HepG2 (cell line): Measurements from ENCODE around the gene IGF2BP3. TPM values are rescaled to one million over a fixed set of nuclear protein-coding genes. Genes with fewer than 3 reads are reported as not detected.

Experiments
- AGO1 ChIP-seq: fragments of 200-400 bp; formaldehyde crosslinking; IDR thresholded peaks from 2 replicates; pipeline ENCODE4 v1.6.1; 2017; ENCODE audit warnings: mild to moderate bottlenecking, low read depth, low read length, moderate library complexity; ENCODE audit not compliant: poor library complexity, severe bottlenecking
- ASH2L ChIP-seq: fragments of 300-600, 200-600 bp; sonication (generic); IDR thresholded peaks from 2 replicates; pipeline ENCODE4 v1.7.0; 2017; ENCODE audit warnings: low read depth, mild to moderate bottlenecking, moderate library complexity, mixed read lengths, low read length; ENCODE audit not compliant: insufficient read length
- CBX5 ChIP-seq: sonication (generic); formaldehyde crosslinking; IDR thresholded peaks from 2 replicates; pipeline ENCODE4 v1.4.0; 2020; ENCODE audit warnings: missing genetic modification reagents, borderline replicate concordance
- CEBPG ChIP-seq: IDR thresholded peaks from 2 replicates; pipeline ENCODE4 v1.6.1; 2016
- FOXA3 ChIP-seq: IDR thresholded peaks from 2 replicates; pipeline ENCODE4 v1.6.1; 2016; ENCODE audit warnings: missing genetic modification reagents, missing compliant biosample characterization
- MTF1 ChIP-seq: sonication (generic); formaldehyde crosslinking; IDR thresholded peaks from 2 replicates; pipeline ENCODE4 v1.5.0; 2020; ENCODE audit warnings: missing genetic modification reagents
- PHB2 ChIP-seq: fragments of 450-650 bp; IDR thresholded peaks from 2 replicates; pipeline ENCODE4 v1.6.1; 2018; ENCODE audit not compliant: partially characterized antibody
- POLR2G ChIP-seq: fragments of 200-400 bp; formaldehyde crosslinking; IDR thresholded peaks from 2 replicates; pipeline ENCODE4 v1.6.1; 2018; ENCODE audit warnings: mild to moderate bottlenecking, low read depth, low read length, moderate library complexity
- SATB2 ChIP-seq: sonication (generic); formaldehyde crosslinking; IDR thresholded peaks from 2 replicates; pipeline ENCODE4 v1.5.0; 2020; ENCODE audit warnings: missing genetic modification reagents
- ZFP90 ChIP-seq: sonication (generic); formaldehyde crosslinking; IDR thresholded peaks from 2 replicates; pipeline ENCODE4 v1.8.0; 2022; ENCODE audit warnings: missing genetic modification reagents, mild to moderate bottlenecking, inconsistent platforms, borderline replicate concordance
- ZKSCAN5 ChIP-seq: sonication (generic); formaldehyde crosslinking; IDR thresholded peaks from 2 replicates; pipeline ENCODE4 v1.5.1; 2020; ENCODE audit warnings: mild to moderate bottlenecking, missing genetic modification reagents
- ZNF326 ChIP-seq: sonication (generic); formaldehyde crosslinking; IDR thresholded peaks from 2 replicates; pipeline ENCODE4 v1.4.0; 2020; ENCODE audit warnings: missing genetic modification reagents, borderline replicate concordance
- ZNF891 ChIP-seq: sonication (generic); formaldehyde crosslinking; IDR thresholded peaks from 2 replicates; pipeline ENCODE4 v1.5.0; 2020; ENCODE audit warnings: mild to moderate bottlenecking, missing genetic modification reagents
- polyA plus RNA-seq, 8 experiments: library from polyadenylated mRNA; depleted of rRNA in 3 of 8; stranded (reverse) in 7 of 8; unstranded in 1 of 8; fragments of >200 nt; fragmentation: Illumina TruSeq in 4 of 8; extraction: Trizol in 4 of 8; gene quantifications; 2 replicates each; pipeline versions ENCODE4 v1.2.1 to v1.2.3, GENCODE V29; 2011 to 2016; ENCODE audit warnings: low read depth in 4 of 8, missing spikeins in 1 of 8, mixed read lengths in 1 of 8; ENCODE audit not compliant: insufficient read depth in 1 of 8
- total RNA-seq, 5 experiments: library from RNA; depleted of rRNA; stranded (reverse); fragments of >200 nt; fragmentation: Illumina TruSeq; extraction: Trizol; gene quantifications; 2 replicates each; pipeline ENCODE4 v1.2.3, GENCODE V29; 2016; ENCODE audit warnings: low read depth in 1 of 5
- TF ChIP-seq, protein P1 (sequence below): sonication (generic); formaldehyde crosslinking; IDR thresholded peaks from 2 replicates; pipeline ENCODE4 v1.4.0; 2020; ENCODE audit warnings: missing genetic modification reagents, mild to moderate bottlenecking, borderline replicate concordance
- TF ChIP-seq, protein P2 (sequence below): sonication (generic); formaldehyde crosslinking; IDR thresholded peaks from 2 replicates; pipeline ENCODE4 v1.5.0; 2020; ENCODE audit warnings: mild to moderate bottlenecking, missing genetic modification reagents
- TF ChIP-seq, protein P3 (sequence below): sonication (generic); formaldehyde crosslinking; IDR thresholded peaks from 2 replicates; pipeline ENCODE4 v1.4.0; 2020; ENCODE audit warnings: missing genetic modification reagents
- TF ChIP-seq, protein P4 (sequence below): IDR thresholded peaks from 2 replicates; pipeline ENCODE4 v1.6.1; 2016; ENCODE audit warnings: missing compliant biosample characterization, missing genetic modification reagents, borderline replicate concordance
- TF ChIP-seq, protein P5 (sequence below): sonication (generic); formaldehyde crosslinking; IDR thresholded peaks from 2 replicates; pipeline ENCODE4 v1.5.0; 2020; ENCODE audit warnings: missing genetic modification reagents
- TF ChIP-seq, protein P6 (sequence below): sonication (generic); formaldehyde crosslinking; IDR thresholded peaks from 2 replicates; pipeline ENCODE4 v1.4.0; 2020; ENCODE audit warnings: low read depth, missing genetic modification reagents

The IGF2BP3 gene
- total and polyA plus RNA-seq, 2 of the 13 experiments (the other 11 are each of a cell fraction or from before 2014, with no cell fraction given): 37.7 to 39.5 TPM

DNA sequence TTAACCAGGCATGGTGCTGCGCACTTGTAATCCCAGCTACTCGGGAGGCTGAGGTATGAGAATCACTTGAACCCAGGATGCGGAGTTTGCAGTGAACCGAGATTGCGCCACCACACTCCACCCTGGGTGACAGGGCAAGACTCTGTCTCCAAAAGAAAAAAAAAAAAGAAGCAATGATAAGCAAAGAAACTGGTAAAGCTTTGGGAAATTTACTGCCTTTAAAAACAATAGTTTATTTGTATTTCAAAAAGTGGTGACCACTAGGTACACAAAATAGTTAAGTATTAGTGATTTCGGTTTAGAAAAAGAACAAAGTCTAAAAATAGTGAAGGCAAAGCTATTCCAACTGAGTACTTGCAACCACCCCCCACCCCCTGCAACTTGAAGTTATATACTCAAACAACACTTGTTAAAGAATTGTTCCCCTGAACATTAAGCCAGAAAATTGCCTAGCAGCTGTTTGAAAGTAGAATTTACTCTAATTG is 133.4 kb downstream of the IGF2BP3 start (continued):
- TF ChIP-seq, protein P1, sequence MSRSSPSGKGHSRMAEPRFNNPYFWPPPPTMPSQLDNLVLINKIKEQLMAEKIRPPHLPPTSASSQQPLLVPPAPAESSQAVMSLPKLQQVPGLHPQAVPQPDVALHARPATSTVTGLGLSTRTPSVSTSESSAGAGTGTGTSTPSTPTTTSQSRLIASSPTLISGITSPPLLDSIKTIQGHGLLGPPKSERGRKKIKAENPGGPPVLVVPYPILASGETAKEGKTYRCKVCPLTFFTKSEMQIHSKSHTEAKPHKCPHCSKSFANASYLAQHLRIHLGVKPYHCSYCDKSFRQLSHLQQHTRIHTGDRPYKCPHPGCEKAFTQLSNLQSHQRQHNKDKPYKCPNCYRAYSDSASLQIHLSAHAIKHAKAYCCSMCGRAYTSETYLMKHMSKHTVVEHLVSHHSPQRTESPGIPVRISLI: peak; percentile 94
- TF ChIP-seq MTF1 (CRISPR knock-in tag) (no peak), SATB2 (CRISPR knock-in tag) (no peak), AGO1 (no peak), ZNF891 (CRISPR knock-in tag) (no peak), CBX5 (CRISPR knock-in tag) (peak; percentile 32; the same call in 1 of the 2 replicates), ASH2L (peak; percentile 70), FOXA3 (peak; percentile 72), ZNF326 (CRISPR knock-in tag) (no peak), ZKSCAN5 (CRISPR knock-in tag) (no peak), PHB2 (no peak), CEBPG (peak; percentile 91), ZFP90 (CRISPR knock-in tag) (no peak), POLR2G (no peak)
- TF ChIP-seq, protein P2, sequence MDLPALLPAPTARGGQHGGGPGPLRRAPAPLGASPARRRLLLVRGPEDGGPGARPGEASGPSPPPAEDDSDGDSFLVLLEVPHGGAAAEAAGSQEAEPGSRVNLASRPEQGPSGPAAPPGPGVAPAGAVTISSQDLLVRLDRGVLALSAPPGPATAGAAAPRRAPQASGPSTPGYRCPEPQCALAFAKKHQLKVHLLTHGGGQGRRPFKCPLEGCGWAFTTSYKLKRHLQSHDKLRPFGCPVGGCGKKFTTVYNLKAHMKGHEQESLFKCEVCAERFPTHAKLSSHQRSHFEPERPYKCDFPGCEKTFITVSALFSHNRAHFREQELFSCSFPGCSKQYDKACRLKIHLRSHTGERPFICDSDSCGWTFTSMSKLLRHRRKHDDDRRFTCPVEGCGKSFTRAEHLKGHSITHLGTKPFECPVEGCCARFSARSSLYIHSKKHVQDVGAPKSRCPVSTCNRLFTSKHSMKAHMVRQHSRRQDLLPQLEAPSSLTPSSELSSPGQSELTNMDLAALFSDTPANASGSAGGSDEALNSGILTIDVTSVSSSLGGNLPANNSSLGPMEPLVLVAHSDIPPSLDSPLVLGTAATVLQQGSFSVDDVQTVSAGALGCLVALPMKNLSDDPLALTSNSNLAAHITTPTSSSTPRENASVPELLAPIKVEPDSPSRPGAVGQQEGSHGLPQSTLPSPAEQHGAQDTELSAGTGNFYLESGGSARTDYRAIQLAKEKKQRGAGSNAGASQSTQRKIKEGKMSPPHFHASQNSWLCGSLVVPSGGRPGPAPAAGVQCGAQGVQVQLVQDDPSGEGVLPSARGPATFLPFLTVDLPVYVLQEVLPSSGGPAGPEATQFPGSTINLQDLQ (CRISPR knock-in tag): no peak
- TF ChIP-seq, protein P3, sequence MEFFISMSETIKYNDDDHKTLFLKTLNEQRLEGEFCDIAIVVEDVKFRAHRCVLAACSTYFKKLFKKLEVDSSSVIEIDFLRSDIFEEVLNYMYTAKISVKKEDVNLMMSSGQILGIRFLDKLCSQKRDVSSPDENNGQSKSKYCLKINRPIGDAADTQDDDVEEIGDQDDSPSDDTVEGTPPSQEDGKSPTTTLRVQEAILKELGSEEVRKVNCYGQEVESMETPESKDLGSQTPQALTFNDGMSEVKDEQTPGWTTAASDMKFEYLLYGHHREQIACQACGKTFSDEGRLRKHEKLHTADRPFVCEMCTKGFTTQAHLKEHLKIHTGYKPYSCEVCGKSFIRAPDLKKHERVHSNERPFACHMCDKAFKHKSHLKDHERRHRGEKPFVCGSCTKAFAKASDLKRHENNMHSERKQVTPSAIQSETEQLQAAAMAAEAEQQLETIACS (CRISPR knock-in tag): no peak
- TF ChIP-seq, protein P4, sequence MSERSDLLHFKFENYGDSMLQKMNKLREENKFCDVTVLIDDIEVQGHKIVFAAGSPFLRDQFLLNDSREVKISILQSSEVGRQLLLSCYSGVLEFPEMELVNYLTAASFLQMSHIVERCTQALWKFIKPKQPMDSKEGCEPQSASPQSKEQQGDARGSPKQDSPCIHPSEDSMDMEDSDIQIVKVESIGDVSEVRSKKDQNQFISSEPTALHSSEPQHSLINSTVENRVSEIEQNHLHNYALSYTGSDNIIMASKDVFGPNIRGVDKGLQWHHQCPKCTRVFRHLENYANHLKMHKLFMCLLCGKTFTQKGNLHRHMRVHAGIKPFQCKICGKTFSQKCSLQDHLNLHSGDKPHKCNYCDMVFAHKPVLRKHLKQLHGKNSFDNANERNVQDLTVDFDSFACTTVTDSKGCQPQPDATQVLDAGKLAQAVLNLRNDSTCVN (CRISPR knock-in tag): no peak
- TF ChIP-seq, protein P5, sequence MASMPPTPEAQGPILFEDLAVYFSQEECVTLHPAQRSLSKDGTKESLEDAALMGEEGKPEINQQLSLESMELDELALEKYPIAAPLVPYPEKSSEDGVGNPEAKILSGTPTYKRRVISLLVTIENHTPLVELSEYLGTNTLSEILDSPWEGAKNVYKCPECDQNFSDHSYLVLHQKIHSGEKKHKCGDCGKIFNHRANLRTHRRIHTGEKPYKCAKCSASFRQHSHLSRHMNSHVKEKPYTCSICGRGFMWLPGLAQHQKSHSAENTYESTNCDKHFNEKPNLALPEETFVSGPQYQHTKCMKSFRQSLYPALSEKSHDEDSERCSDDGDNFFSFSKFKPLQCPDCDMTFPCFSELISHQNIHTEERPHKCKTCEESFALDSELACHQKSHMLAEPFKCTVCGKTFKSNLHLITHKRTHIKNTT: no peak
- TF ChIP-seq, protein P6, sequence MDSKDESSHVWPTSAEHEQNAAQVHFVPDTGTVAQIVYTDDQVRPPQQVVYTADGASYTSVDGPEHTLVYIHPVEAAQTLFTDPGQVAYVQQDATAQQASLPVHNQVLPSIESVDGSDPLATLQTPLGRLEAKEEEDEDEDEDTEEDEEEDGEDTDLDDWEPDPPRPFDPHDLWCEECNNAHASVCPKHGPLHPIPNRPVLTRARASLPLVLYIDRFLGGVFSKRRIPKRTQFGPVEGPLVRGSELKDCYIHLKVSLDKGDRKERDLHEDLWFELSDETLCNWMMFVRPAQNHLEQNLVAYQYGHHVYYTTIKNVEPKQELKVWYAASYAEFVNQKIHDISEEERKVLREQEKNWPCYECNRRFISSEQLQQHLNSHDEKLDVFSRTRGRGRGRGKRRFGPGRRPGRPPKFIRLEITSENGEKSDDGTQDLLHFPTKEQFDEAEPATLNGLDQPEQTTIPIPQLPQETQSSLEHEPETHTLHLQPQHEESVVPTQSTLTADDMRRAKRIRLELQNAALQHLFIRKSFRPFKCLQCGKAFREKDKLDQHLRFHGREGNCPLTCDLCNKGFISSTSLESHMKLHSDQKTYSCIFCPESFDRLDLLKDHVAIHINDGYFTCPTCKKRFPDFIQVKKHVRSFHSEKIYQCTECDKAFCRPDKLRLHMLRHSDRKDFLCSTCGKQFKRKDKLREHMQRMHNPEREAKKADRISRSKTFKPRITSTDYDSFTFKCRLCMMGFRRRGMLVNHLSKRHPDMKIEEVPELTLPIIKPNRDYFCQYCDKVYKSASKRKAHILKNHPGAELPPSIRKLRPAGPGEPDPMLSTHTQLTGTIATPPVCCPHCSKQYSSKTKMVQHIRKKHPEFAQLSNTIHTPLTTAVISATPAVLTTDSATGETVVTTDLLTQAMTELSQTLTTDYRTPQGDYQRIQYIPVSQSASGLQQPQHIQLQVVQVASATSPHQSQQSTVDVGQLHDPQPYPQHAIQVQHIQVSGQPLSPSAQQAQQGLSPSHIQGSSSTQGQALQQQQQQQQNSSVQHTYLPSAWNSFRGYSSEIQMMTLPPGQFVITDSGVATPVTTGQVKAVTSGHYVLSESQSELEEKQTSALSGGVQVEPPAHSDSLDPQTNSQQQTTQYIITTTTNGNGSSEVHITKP (CRISPR knock-in tag): no peak
